Smooth muscle cell (in vitro differentiated cells): ENCODE results near the gene SARM1. TPM values are rescaled to one million over a fixed set of nuclear protein-coding genes. Genes with fewer than 3 reads are reported as not detected.

Source experiments
- DNase-seq: peaks from one replicate; lab custom pipeline; 2025; ENCODE audit not compliant: unreplicated experiment; lab: John Stamatoyannopoulos, UW
- H2AFZ ChIP-seq: fragments of 200-600 bp; sonication (generic); 2 replicates; pipeline ENCODE4 v1.6.0; 2016; ENCODE audit warnings: antibody characterized with exemption, low read depth, mild to moderate bottlenecking
- H3F3A ChIP-seq: fragments of 200-600 bp; sonication (generic); 2 replicates; pipeline ENCODE4 v1.6.0; 2017; ENCODE audit warnings: antibody characterized with exemption, low read depth
- H3K27ac ChIP-seq: fragments of 200-600 bp; sonication (generic); 2 replicates; pipeline ENCODE4 v1.5.1; 2016; ENCODE audit warnings: low read depth, mild to moderate bottlenecking
- H3K27me3 ChIP-seq: fragments of 200-600 bp; sonication (generic); 2 replicates; pipeline ENCODE4 v1.6.1; 2016; ENCODE audit warnings: low read depth, mild to moderate bottlenecking
- H3K36me3 ChIP-seq: fragments of 200-600 bp; sonication (generic); 2 replicates; pipeline ENCODE4 v1.5.1; 2016; ENCODE audit warnings: low read depth
- H3K4me1 ChIP-seq: fragments of 200-600 bp; sonication (generic); 2 replicates; pipeline ENCODE4 v1.5.1; 2016; ENCODE audit warnings: low read depth
- H3K4me2 ChIP-seq: fragments of 200-600 bp; sonication (generic); 2 replicates; pipeline ENCODE4 v1.6.0; 2016; ENCODE audit warnings: mild to moderate bottlenecking
- H3K4me3 ChIP-seq: fragments of 200-600 bp; sonication (generic); 2 replicates; pipeline ENCODE4 v1.5.1; 2016; ENCODE audit warnings: mild to moderate bottlenecking
- H3K79me2 ChIP-seq: fragments of 200-600 bp; sonication (generic); 2 replicates; pipeline ENCODE4 v1.6.0; 2016; ENCODE audit warnings: low read depth, mild to moderate bottlenecking
- H3K9ac ChIP-seq: fragments of 200-600 bp; sonication (generic); 2 replicates; pipeline ENCODE4 v1.6.0; 2016; ENCODE audit warnings: low read depth
- H3K9me3 ChIP-seq: fragments of 200-600 bp; sonication (generic); replicated peaks from 2 replicates; pipeline ENCODE4 v1.5.1; 2016; ENCODE audit warnings: low read depth
- H4K20me1 ChIP-seq: fragments of 200-600 bp; sonication (generic); 2 replicates; pipeline ENCODE4 v1.6.0; 2016; ENCODE audit warnings: low read depth
- CTCF ChIP-seq: fragments of 200-600 bp; sonication (generic); IDR thresholded peaks from 2 replicates; pipeline ENCODE4 v1.5.1; 2017; ENCODE audit warnings: borderline replicate concordance, mild to moderate bottlenecking, antibody characterized with exemption; ENCODE audit not compliant: insufficient read depth, poor library complexity, severe bottlenecking
- WGBS: methylation state at CpG from one replicate; pipeline ENCODE4 v1.1.7; 2016; ENCODE audit warnings: low lambda C conversion rate; 5-methylcytosine and 5-hydroxymethylcytosine counted together
- polyA plus RNA-seq: library from polyadenylated mRNA; unstranded; fragments of >200 nt; fragmentation: Nextera tagmentation; extraction: Ambion mirVana; gene quantifications from 2 replicates; pipeline ENCODE4 v1.2.1, GENCODE V29; 2016
- total RNA-seq: library from RNA; depleted of rRNA; stranded (reverse); fragments of >200 nt; gene quantifications from 2 replicates; pipeline ENCODE4 v1.2.3, GENCODE V29; 2014

SARM1 gene
- total and polyA plus RNA-seq, 2 experiments from 2014 or later: 8.3 to 13.4 TPM

- Histone ChIP-seq H3F3A (peaks cover 7% of the 10 kb centered on the region), H3K4me2 (peak overlapping the region; percentile 20), H3K79me2 (no peaks in the 10 kb centered on the region), H3K4me1 (no peaks in the 10 kb centered on the region), H4K20me1 (no peaks in the 10 kb centered on the region), H3K27me3 (no peaks in the 10 kb centered on the region), H3K36me3 (no peaks in the 10 kb centered on the region), H3K4me3 (no peak overlapping the region), H2AFZ (no peak overlapping the region), H3K27ac (peak overlapping the region; percentile 16), H3K9me3 (no peaks in the 10 kb centered on the region), H3K9ac (no peak overlapping the region)
- DNase-seq: no peak
- 66% methylated on average over 2 of the region's 2 CpGs for WGBS
- TF ChIP-seq CTCF: no peak
These were observed 23.9 kb downstream of the SARM1 start for GRCh38 chr17:28395426-28395825.

GRCh38 chr17:28395968-28396367 is 24.5 kb downstream of the SARM1 start:
- Histone ChIP-seq H3K9me3 (no peaks in the 10 kb centered on the region), H3K9ac (no peak overlapping the region), H3K27me3 (no peaks in the 10 kb centered on the region), H3K4me1 (no peaks in the 10 kb centered on the region), H2AFZ (no peak overlapping the region), H3K4me2 (no peak overlapping the region), H3K27ac (no peak overlapping the region), H3K36me3 (no peaks in the 10 kb centered on the region), H3F3A (peaks cover 7% of the 10 kb centered on the region), H4K20me1 (no peaks in the 10 kb centered on the region), H3K4me3 (no peak overlapping the region), H3K79me2 (no peaks in the 10 kb centered on the region)
- TF ChIP-seq CTCF: no peak
- 93% methylated on average over 6 of the region's 6 CpGs for WGBS
- no peak for DNase-seq

- no peak for TF ChIP-seq CTCF
- Histone ChIP-seq H3K27ac (no peak overlapping the region), H3K79me2 (no peaks in the 10 kb centered on the region), H3K4me3 (no peak overlapping the region), H3K27me3 (no peaks in the 10 kb centered on the region), H3F3A (peaks cover 7% of the 10 kb centered on the region), H2AFZ (no peak overlapping the region), H3K4me1 (no peaks in the 10 kb centered on the region), H3K36me3 (no peaks in the 10 kb centered on the region), H3K9me3 (no peaks in the 10 kb centered on the region), H4K20me1 (no peaks in the 10 kb centered on the region), H3K4me2 (no peak overlapping the region), H3K9ac (no peak overlapping the region)
- DNase-seq: no peak
- 51% methylated on average over 6 of the region's 6 CpGs for WGBS
These were observed 25.2 kb downstream of the SARM1 start for GRCh38 chr17:28396635-28397239.

GRCh38 chr17:28397275-28397674 is 25.8 kb downstream of the SARM1 start:
- Histone ChIP-seq H3F3A (peaks cover 7% of the 10 kb centered on the region), H3K4me3 (no peak overlapping the region), H3K79me2 (no peaks in the 10 kb centered on the region), H3K27ac (no peak overlapping the region), H3K9me3 (no peaks in the 10 kb centered on the region), H3K27me3 (no peaks in the 10 kb centered on the region), H3K4me2 (no peak overlapping the region), H3K9ac (no peak overlapping the region), H4K20me1 (no peaks in the 10 kb centered on the region), H3K4me1 (no peaks in the 10 kb centered on the region), H3K36me3 (no peaks in the 10 kb centered on the region), H2AFZ (no peak overlapping the region)
- 96% methylated on average over 3 of the region's 3 CpGs for WGBS
- TF ChIP-seq CTCF: no peak
- no peak for DNase-seq
